ENCODE data around the gene GPR146. TPM values are rescaled to one million over a fixed set of nuclear protein-coding genes. Genes with fewer than 3 reads are reported as not detected.

The GPR146 gene
- total and polyA plus RNA-seq, 9 of the 15 experiments (the other 6 are each of a cell fraction or from before 2014, with no cell fraction given), result 0.22 to 3.6 (median 0.64) TPM; not detected in 2

- no peak for TF ChIP-seq SIRT6 (IDR thresholded peaks at IDR 0.05; ENCODE audit: low read depth, low read length)
- TF ChIP-seq KDM4B (IDR thresholded peaks at IDR 0.05; ENCODE audit: borderline replicate concordance in 2 of 2, low read depth in 1 of 2), result no peak
- no peak for TF ChIP-seq ZNF239 (CRISPR knock-in tag; IDR thresholded peaks at IDR 0.05)
- no peak for TF ChIP-seq CREBBP (IDR thresholded peaks at IDR 0.05; ENCODE audit: low read depth, low read length)
- no peak for TF ChIP-seq BHLHE40 (IDR thresholded peaks at IDR 0.05; ENCODE audit: low read length)
- no peak for TF ChIP-seq ZNF589 (CRISPR knock-in tag; IDR thresholded peaks at IDR 0.05; ENCODE audit: low read depth)
- no peak for TF ChIP-seq NFXL1 (CRISPR knock-in tag; IDR thresholded peaks at IDR 0.05)
- TF ChIP-seq CTCF (IDR thresholded peaks at IDR 0.05 in 2 of 3, conservative IDR thresholded peaks at IDR 0.05 in 1 of 3; ENCODE audit: insufficient read depth in 2 of 3, low read depth in 1 of 3, low read length in 3 of 3), result no peak
- no peak for TF ChIP-seq MCM7 (IDR thresholded peaks at IDR 0.05)
- TF ChIP-seq SNIP1 (IDR thresholded peaks at IDR 0.05; ENCODE audit: low read depth), result no peak
- no peak for TF ChIP-seq SRF (CRISPR knock-in tag; IDR thresholded peaks at IDR 0.05)
Observed at GRCh38 chr7:1068619-1069018, 24.3 kb downstream of the GPR146 start (continued).
